ENCODE data around the gene BOD1L2.

The BOD1L2 gene

GRCh38 chr18:57137847-57138246, 9.0 kb upstream of the BOD1L2 start:
- DNase-seq (ENCODE audit: low read depth in 1 of 2, low spot score in 1 of 2), result no peak
- H3K27ac ChIP-seq (replicated peaks), result no peak overlapping the region
- no peak overlapping the region for H3K4me3 ChIP-seq (replicated peaks; ENCODE audit: insufficient read depth, low read length)
- TF ChIP-seq CTCF (IDR thresholded peaks at IDR 0.05; ENCODE audit: insufficient read depth, low read length) (no peak), GABPA (IDR thresholded peaks at IDR 0.05; ENCODE audit: low read depth) (no peak), POLR2AphosphoS5 (IDR thresholded peaks at IDR 0.05; ENCODE audit: low read depth) (no peak), REST (IDR thresholded peaks at IDR 0.05; ENCODE audit: insufficient replicate concordance, low read depth) (no peak), SPI1 (IDR thresholded peaks at IDR 0.05; ENCODE audit: borderline replicate concordance, low read depth) (no peak)
- peaks cover 4% of the 10 kb centered on the region for H3K27me3 ChIP-seq (ENCODE audit: insufficient read depth, poor library complexity, severe bottlenecking)

GRCh38 chr18:57141208-57142129, 5.4 kb upstream of the BOD1L2 start:
- no peak for TF ChIP-seq CTCF (IDR thresholded peaks at IDR 0.05; ENCODE audit: insufficient read depth, low read length)
- TF ChIP-seq REST (IDR thresholded peaks at IDR 0.05; ENCODE audit: insufficient replicate concordance, low read depth), result no peak
- TF ChIP-seq GABPA (IDR thresholded peaks at IDR 0.05; ENCODE audit: low read depth), result no peak
- TF ChIP-seq SPI1 (IDR thresholded peaks at IDR 0.05; ENCODE audit: borderline replicate concordance, low read depth), result no peak
- no peak for TF ChIP-seq POLR2AphosphoS5 (IDR thresholded peaks at IDR 0.05; ENCODE audit: low read depth)
- no peak overlapping the region for H3K27ac ChIP-seq (replicated peaks)
- no peak overlapping the region for H3K4me3 ChIP-seq (replicated peaks; ENCODE audit: insufficient read depth, low read length)
- DNase-seq (ENCODE audit: low read depth in 1 of 2, low spot score in 1 of 2), result no peak
- peaks cover 10% of the 10 kb centered on the region for H3K27me3 ChIP-seq (ENCODE audit: insufficient read depth, poor library complexity, severe bottlenecking)

GRCh38 chr18:57142324-57142723, 4.6 kb upstream of the BOD1L2 start:
- H3K27ac ChIP-seq (replicated peaks), result no peak overlapping the region

More at GRCh38 chr18:57142324-57142723, 4.6 kb upstream of the BOD1L2 start:
- TF ChIP-seq REST (IDR thresholded peaks at IDR 0.05; ENCODE audit: insufficient replicate concordance, low read depth) (no peak), GABPA (IDR thresholded peaks at IDR 0.05; ENCODE audit: low read depth) (no peak), CTCF (IDR thresholded peaks at IDR 0.05; ENCODE audit: insufficient read depth, low read length) (no peak), POLR2AphosphoS5 (IDR thresholded peaks at IDR 0.05; ENCODE audit: low read depth) (no peak), SPI1 (IDR thresholded peaks at IDR 0.05; ENCODE audit: borderline replicate concordance, low read depth) (no peak)
- Histone ChIP-seq H3K4me3 (replicated peaks; ENCODE audit: insufficient read depth, low read length) (no peak overlapping the region), H3K27me3 (ENCODE audit: insufficient read depth, poor library complexity, severe bottlenecking) (peaks cover 10% of the 10 kb centered on the region)
- DNase-seq (ENCODE audit: low read depth in 1 of 2, low spot score in 1 of 2), result no peak

All from HL-60 (cell line).